Measurements from ENCODE around the gene ZBTB7C. TPM values are rescaled to one million over a fixed set of nuclear protein-coding genes. Genes with fewer than 3 reads are reported as not detected.
"Not testable (repeated sequence)": the region's sequence is repeated elsewhere in the genome, so short reads cannot be mapped to it uniquely, and the experiment has no call there.

ZBTB7C gene
- polyA plus RNA-seq, 12 donors, result 2.5 to 12.5 (median 4.2) TPM; not detected in 1

- DNase-seq, result no peak
Measured at GRCh38 chr18:48303883-48304282, 105.3 kb downstream of the ZBTB7C start.

DNA sequence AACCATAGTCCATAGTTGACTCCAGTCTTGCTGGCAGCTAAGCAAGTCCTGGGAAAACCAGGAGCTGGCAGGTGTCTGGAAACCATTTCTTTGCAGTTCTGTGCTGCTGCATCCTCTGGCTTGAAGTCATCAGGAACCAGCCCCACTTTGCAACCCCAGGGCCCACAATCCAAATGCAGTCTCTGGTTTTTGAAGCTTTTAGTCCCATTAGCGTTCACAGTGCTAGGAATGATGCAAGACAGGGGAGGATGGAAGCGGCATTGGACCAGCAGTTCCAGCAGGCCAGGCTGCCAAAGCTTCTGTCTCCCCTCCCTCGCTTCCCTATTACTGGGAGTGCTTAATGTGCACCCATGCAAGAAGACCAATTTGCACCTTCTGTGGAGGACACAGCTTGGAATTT, 106.4 kb downstream of the ZBTB7C start:
- DNase-seq, result no peak

- no peak for DNase-seq
Measured at GRCh38 chr18:48300463-48300961, 108.7 kb downstream of the ZBTB7C start.

GRCh38 chr18:48297139-48297538, 112.0 kb downstream of the ZBTB7C start:
- no peak for DNase-seq

- DNase-seq, result no peak
Measured at GRCh38 chr18:48296581-48296980, 112.6 kb downstream of the ZBTB7C start.

GRCh38 chr18:48295586-48296311, 113.4 kb downstream of the ZBTB7C start:
- DNase-seq, result peak; percentile 22

GRCh38 chr18:48294899-48295585, 114.1 kb downstream of the ZBTB7C start:
- no peak for DNase-seq

DNA sequence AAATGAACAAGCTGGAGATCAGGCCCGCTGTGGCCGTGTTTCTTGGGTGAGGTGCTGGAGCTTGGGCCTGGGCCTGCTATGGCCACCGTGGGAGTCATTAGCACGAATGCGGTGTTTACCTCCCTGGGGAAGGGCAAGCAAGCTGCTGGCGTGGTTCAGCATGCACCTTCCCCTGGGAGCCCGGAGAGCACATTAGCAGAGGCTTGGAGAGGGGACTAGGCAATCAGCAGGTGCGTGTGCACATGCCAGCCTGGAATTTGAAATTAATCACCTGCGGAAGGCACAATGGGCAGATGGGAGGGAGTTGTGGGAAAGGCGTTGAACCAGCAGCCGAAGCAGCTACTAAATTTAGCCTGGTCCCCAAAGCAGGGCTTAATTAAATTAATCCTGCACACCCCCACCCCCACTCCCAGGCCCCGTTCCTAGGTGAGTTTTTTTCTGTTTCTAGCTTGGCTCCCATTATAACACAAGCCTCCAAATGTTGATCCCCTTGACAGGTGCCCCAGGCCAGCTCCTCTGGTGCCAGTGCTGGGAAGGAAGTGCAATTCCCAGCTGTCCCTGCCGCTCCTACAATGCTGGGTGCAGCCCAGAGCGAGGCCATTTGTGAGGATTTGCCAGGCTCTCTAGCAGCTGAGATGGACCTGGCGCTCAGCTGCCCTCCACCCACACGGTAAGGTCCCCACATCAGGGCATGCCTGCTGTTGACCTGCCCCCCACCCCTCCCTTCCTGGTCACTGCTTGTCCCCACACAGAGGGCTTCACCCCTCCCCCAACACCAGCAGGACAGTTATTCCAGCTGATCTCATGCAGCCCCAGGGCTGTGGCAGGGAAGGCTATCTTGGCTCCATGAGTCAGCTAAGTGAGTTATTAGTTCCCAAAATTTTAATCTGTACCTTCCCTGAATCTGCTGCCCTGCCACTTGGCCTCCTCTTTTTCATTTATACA, 115.0 kb downstream of the ZBTB7C start:
- DNase-seq, result peak; percentile 55

- DNase-seq, result no peak
Measured at GRCh38 chr18:48292782-48293424, 116.3 kb downstream of the ZBTB7C start.

- no peak for DNase-seq
Measured at GRCh38 chr18:48292229-48292628, 117.0 kb downstream of the ZBTB7C start.

GRCh38 chr18:48290162-48290926, 118.8 kb downstream of the ZBTB7C start:
- DNase-seq, result no peak

DNA sequence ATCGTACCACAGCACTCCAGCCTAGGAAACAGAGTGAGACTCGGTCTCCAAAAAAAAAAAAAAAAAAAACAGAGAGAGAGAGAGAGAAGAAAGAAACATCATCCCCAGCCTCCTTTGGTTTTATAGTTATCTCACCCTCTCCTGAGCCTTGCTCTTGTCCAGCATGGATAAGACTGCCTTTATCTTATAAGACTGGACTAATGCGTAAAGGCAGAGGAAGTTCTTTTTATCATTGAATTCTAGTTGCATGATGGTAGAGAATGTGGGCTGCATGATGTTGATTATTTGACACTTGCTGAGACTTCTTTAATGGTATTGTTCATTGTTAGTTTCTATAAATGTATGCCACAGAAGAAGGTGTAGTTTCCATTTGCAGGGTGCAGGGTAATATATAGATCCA, 124.4 kb downstream of the ZBTB7C start:
- DNase-seq, result no peak

GRCh38 chr18:48284011-48284410, 125.2 kb downstream of the ZBTB7C start:
- not testable (repeated sequence) for DNase-seq

DNA sequence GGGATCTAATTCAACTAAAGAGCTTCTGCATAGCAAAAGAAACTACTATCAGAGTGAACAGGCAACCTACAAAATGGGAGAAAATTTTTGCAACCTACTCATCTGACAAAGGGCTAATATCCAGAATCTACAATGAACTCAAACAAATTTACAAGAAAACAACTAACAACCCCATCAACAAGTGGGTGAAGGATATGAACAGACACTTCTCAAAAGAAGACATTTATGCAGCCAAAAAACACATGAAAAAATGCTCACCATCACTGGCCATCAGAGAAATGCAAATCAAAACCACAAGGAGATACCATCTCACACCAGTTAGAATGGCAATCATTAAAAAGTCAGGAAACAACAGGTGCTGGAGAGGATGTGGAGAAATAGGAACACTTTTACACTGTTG, 127.7 kb downstream of the ZBTB7C start:
- not testable (repeated sequence) for DNase-seq

GRCh38 chr18:48279312-48279711, 129.9 kb downstream of the ZBTB7C start:
- no peak for DNase-seq

DNA sequence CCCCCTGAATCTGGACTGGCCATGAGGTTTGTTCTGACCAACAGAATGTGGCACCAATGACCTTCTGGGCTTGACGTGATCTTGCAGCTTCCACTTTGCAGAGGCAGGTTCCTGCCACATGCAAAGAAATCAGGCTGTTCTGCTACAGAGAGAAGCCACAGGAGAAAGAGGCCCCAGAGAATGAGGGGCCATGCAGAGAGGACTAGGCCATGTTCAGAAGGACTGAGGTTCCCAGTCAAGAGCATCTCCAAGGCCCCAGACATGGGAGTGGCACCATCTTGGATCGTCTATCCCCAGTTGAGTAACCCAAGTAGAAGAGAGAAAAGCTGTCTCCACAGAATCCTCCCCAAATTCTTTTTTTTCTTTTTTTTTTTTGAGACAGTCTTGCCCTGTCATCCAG, 131.1 kb downstream of the ZBTB7C start:
- no peak for DNase-seq

- no peak for DNase-seq
Measured at GRCh38 chr18:48274301-48274700, 134.9 kb downstream of the ZBTB7C start.

DNA sequence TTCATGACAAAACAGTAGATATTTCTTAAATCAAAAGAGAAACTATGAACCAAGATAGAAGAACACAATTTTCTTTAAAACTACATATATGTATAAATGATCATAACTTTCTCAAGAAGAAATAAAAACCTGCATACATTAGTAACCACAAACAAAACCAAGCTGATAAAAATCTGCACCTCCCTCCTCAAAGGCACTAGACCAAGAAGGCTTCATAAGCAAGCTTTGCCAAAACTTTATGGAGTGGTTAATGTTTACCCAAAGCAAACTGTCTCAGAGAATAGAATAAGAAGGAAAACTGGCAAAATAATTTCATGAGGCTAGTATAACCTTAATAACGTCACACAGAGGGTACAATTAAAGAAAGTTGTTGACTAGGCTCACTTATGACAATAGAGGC, 138.3 kb downstream of the ZBTB7C start:
- DNase-seq, result no peak

GRCh38 chr18:48265328-48265727, 143.9 kb downstream of the ZBTB7C start:
- DNase-seq, result no peak

Data from muscle of arm (tissue), 12 donors.